ENCODE data around the gene TMEM156.

Gene TMEM156

GRCh38 chr4:39032218-39033085 lies at the start of gene TMEM156:
TMEM156 (minus strand) TSS chr4:39032409; CDS start chr4:39032313, 96 bp downstream.
- Mint-ChIP-seq H3K27me3 (ENCODE audit: low read depth) (no peaks in the 10 kb centered on the region), H3K9me3 (no peaks in the 10 kb centered on the region), H3K4me1 (no peaks in the 10 kb centered on the region), H3K27ac (no peak within 1 kb of the TSS), H3K36me3 (ENCODE audit: low read depth) (no peaks in the 10 kb centered on the region), H3K4me3 (no peak within 1 kb of the TSS)
- TF ChIP-seq CTCF (IDR thresholded peaks at IDR 0.05; ENCODE audit: unreplicated experiment in 3 of 3): no peak

GRCh38 chr4:39078829-39079228 lies 46.6 kb upstream of the TMEM156 start:
- H3K4me3 Mint-ChIP-seq: no peak overlapping the region
- no peak overlapping the region for H3K27ac Mint-ChIP-seq
- no peaks in the 10 kb centered on the region for H3K27me3 Mint-ChIP-seq (ENCODE audit: low read depth)
- no peaks in the 10 kb centered on the region for H3K9me3 Mint-ChIP-seq
- H3K36me3 Mint-ChIP-seq (ENCODE audit: low read depth): peaks cover 37% of the 10 kb centered on the region
- TF ChIP-seq CTCF (IDR thresholded peaks at IDR 0.05; ENCODE audit: unreplicated experiment in 3 of 3): no peak
- no peaks in the 10 kb centered on the region for H3K4me1 Mint-ChIP-seq

- no peak for TF ChIP-seq CTCF (IDR thresholded peaks at IDR 0.05; ENCODE audit: unreplicated experiment in 3 of 3)
- Mint-ChIP-seq H3K9me3 (no peaks in the 10 kb centered on the region), H3K4me3 (no peak overlapping the region), H3K27ac (no peak overlapping the region), H3K36me3 (ENCODE audit: low read depth) (no peaks in the 10 kb centered on the region), H3K27me3 (ENCODE audit: low read depth) (no peaks in the 10 kb centered on the region), H3K4me1 (no peaks in the 10 kb centered on the region)
Measured at GRCh38 chr4:39068907-39069306, 36.7 kb upstream of the TMEM156 start.

GRCh38 chr4:39067451-39067850 lies 35.2 kb upstream of the TMEM156 start:
- H3K27ac Mint-ChIP-seq: no peak overlapping the region
- TF ChIP-seq CTCF (IDR thresholded peaks at IDR 0.05; ENCODE audit: unreplicated experiment in 3 of 3): no peak
- no peaks in the 10 kb centered on the region for H3K36me3 Mint-ChIP-seq (ENCODE audit: low read depth)
- H3K9me3 Mint-ChIP-seq: no peaks in the 10 kb centered on the region
- peaks cover 2% of the 10 kb centered on the region for H3K4me1 Mint-ChIP-seq
- no peaks in the 10 kb centered on the region for H3K27me3 Mint-ChIP-seq (ENCODE audit: low read depth)
- no peak overlapping the region for H3K4me3 Mint-ChIP-seq

GRCh38 chr4:39067031-39067430 lies 34.8 kb upstream of the TMEM156 start:
- no peak overlapping the region for H3K27ac Mint-ChIP-seq
- peaks cover 7% of the 10 kb centered on the region for H3K4me1 Mint-ChIP-seq
- H3K27me3 Mint-ChIP-seq (ENCODE audit: low read depth): no peaks in the 10 kb centered on the region
- no peaks in the 10 kb centered on the region for H3K36me3 Mint-ChIP-seq (ENCODE audit: low read depth)
- no peak overlapping the region for H3K4me3 Mint-ChIP-seq
- H3K9me3 Mint-ChIP-seq: no peaks in the 10 kb centered on the region
- TF ChIP-seq CTCF (IDR thresholded peaks at IDR 0.05; ENCODE audit: unreplicated experiment in 3 of 3): no peak

GRCh38 chr4:39066371-39066770 lies 34.2 kb upstream of the TMEM156 start:
- no peaks in the 10 kb centered on the region for H3K36me3 Mint-ChIP-seq (ENCODE audit: low read depth)
- H3K27me3 Mint-ChIP-seq (ENCODE audit: low read depth): no peaks in the 10 kb centered on the region
- no peak overlapping the region for H3K4me3 Mint-ChIP-seq
- no peak for TF ChIP-seq CTCF (IDR thresholded peaks at IDR 0.05; ENCODE audit: unreplicated experiment in 3 of 3)
- no peak overlapping the region for H3K27ac Mint-ChIP-seq
- peaks cover 8% of the 10 kb centered on the region for H3K4me1 Mint-ChIP-seq
- no peaks in the 10 kb centered on the region for H3K9me3 Mint-ChIP-seq
